Stomach (tissue), 4 donors: Measurements from ENCODE around the gene THAP8.

Experiments used
- EP300 ChIP-seq: sonication (generic); formaldehyde crosslinking; IDR thresholded peaks from one replicate; pipeline ENCODE4 v1.6.1; 2017; ENCODE audit warnings: antibody characterized with exemption
- POLR2A ChIP-seq, 4 donors: fragments of 450-650 bp; IDR thresholded peaks; one replicate each; pipeline ENCODE4 v1.6.1; 2016; ENCODE audit warnings: antibody characterized with exemption in 4 of 4, control low read depth in 2 of 4, mild to moderate bottlenecking in 1 of 4, moderate library complexity in 1 of 4
- POLR2AphosphoS5 ChIP-seq, 3 donors: sonication (generic); formaldehyde crosslinking; IDR thresholded peaks; one replicate each; pipeline ENCODE4 v1.6.1; 2016; ENCODE audit warnings: antibody characterized with exemption in 3 of 3
- TF ChIP-seq, protein P1 (sequence below), 7 experiments: fragments of 450-650 bp in 4 of 7; fragments of 200-600 bp in 3 of 7; sonication (generic) in 3 of 7; IDR thresholded peaks; one replicate each; pipeline ENCODE4 v1.5.1; 2016 to 2019; ENCODE audit warnings: antibody characterized with exemption in 7 of 7, control low read depth in 2 of 7, mild to moderate bottlenecking in 1 of 7

DNA sequence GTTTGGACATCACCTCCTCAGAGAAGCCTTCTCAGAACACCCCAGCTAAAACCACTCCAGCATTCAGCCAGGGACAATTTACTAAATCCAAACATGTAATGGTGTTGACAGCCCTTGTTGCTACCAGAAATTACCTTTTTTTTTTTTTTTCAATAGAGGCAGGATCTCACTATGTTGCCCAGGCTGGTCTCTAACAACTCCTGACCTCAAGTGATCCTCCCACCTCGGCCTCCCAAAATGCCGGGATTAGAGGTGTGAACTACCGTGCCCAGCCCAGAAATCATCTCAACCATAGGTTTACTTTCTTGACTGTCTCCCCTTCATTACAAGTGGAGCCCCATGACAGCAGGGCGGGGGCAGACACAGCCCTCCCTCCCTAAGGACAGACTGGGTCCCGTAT is 30.7 kb downstream of the THAP8 start:
- TF ChIP-seq EP300, result no peak
- TF ChIP-seq POLR2AphosphoS5 (IDR thresholded peaks at IDR 0.05), result no peak
- TF ChIP-seq, protein P1, sequence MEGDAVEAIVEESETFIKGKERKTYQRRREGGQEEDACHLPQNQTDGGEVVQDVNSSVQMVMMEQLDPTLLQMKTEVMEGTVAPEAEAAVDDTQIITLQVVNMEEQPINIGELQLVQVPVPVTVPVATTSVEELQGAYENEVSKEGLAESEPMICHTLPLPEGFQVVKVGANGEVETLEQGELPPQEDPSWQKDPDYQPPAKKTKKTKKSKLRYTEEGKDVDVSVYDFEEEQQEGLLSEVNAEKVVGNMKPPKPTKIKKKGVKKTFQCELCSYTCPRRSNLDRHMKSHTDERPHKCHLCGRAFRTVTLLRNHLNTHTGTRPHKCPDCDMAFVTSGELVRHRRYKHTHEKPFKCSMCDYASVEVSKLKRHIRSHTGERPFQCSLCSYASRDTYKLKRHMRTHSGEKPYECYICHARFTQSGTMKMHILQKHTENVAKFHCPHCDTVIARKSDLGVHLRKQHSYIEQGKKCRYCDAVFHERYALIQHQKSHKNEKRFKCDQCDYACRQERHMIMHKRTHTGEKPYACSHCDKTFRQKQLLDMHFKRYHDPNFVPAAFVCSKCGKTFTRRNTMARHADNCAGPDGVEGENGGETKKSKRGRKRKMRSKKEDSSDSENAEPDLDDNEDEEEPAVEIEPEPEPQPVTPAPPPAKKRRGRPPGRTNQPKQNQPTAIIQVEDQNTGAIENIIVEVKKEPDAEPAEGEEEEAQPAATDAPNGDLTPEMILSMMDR (IDR thresholded peaks at IDR 0.05), result no peak
- TF ChIP-seq POLR2A (IDR thresholded peaks at IDR 0.05), result no peak
